Fibroblast of skin of left biceps (primary cell): ENCODE results near the gene SPTAN1.
"Not testable (repeated sequence)": the region's sequence is repeated elsewhere in the genome, so short reads cannot be mapped to it uniquely, and the experiment has no call there.

Source experiments
- DNase-seq, 2 experiments: peaks; one replicate each; pipeline ENCODE4 v3.0.0-alpha.2; 2013; ENCODE audit warnings: low read depth in 2 of 2

Gene SPTAN1

GRCh38 chr9:128552744-128553440, 505 bp downstream of the SPTAN1 start:
- DNase-seq, result no peak

- peak; percentile 32 to 42 for DNase-seq
Observed at GRCh38 chr9:128553728-128554127, 1.3 kb downstream of the SPTAN1 start.

DNA sequence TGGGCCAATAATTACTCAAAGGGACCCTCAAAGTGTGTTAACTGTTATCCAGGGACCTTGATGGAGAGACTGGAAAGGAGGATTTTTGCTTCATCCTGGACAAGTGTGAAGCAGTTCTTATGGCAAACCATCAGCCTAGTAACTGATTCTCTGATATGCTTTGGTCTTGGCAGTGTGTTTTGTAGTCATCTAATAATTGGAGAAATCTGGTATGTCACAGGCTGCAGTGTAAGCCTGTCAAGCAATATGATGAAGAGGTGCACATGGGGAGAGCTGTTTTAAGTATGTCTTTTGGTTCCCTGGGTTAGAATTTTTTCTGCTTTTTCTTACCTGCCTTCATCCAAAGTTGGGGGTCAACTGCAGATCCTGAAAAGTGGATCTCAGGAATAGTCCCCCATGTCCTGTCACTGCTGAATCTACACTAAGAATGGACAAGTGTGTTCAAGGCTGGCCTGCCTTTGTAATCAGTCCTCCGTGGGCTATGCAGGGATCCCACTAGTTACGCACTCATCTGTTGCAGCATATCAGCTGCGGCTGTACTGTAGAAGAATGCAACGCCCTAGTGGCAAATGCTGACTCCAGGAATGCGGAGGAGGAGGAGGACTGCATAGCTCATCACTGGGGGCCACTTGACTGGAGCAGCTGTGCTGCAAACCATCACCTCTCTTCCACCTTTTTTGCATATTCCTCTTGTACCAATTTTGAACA, 1.9 kb downstream of the SPTAN1 start:
- DNase-seq, result peak; percentile 66 to 67

GRCh38 chr9:128555180-128555721, 2.9 kb downstream of the SPTAN1 start:
- DNase-seq, result no peak

DNA sequence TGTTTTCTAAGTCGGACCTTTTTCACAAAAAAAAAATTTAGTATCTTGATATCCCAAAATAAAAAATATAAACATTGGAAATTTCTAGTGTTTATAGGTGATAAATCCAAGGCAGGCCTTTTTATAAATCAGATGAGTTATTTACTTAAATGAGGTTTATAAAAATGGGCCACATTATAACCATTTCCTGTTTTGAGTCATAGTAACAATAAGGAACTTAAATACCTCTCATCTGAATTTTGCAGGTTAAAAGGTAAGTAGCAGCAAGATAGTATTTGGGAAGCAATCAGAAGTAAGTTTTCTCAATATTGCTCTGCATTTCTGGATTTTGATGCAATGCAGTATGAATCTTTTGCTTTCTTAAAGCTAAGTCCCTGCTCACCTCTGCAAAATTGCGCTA, 3.9 kb downstream of the SPTAN1 start:
- no peak for DNase-seq

GRCh38 chr9:128556926-128557634, 4.7 kb downstream of the SPTAN1 start:
- no peak for DNase-seq

GRCh38 chr9:128558431-128559310, 6.3 kb downstream of the SPTAN1 start:
- peak; percentile 55 to 57 for DNase-seq

- no peak for DNase-seq
Observed at GRCh38 chr9:128565578-128565977, 13.2 kb downstream of the SPTAN1 start.

DNA sequence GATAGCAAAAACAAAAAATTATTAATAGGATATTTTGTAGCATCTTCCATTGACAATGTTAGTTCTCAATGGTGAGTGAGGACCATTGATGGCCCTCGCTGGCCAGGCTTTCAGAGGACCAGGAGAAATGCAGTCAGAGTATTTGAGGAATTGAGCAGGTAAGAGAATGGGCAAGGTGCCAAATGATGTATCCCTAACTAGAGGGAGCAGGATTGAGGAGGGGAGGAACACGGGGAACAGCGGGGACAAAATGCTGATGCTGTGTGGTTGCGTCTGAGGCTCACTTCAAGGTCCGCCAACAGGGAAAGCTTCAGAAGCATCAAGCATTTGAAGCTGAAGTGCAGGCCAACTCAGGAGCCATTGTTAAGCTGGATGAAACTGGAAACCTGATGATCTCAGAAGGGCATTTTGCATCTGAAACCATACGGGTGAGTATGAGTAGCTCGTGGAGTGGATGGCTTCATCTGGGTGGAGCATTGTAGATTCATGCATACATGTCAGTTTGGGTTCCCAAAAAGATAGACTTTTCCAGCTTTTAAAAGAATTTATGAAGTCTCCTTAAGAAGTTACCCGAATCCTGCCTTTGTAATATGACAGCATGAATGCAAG, 16.2 kb downstream of the SPTAN1 start:
- no peak for DNase-seq

GRCh38 chr9:128575469-128575868, 23.1 kb downstream of the SPTAN1 start:
- DNase-seq, result no peak

DNA sequence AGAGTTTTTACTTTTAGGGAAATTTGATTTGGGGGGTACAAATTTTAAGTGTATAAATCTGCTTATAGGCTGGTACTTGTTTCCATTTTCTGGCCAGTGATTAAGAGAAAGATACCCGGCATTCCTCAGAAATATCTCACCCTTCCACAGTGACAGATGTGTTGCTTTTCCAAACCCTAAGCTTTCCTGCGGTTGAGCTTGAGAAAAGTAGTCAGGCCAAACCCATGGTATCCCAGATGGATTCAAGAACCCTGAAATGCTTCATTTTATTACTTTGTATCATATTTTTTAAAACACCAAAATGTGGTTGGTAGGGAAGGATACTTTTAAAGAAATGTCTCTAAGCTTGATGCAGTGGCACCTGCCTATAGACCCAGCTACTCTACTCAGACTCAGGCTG, 23.5 kb downstream of the SPTAN1 start:
- no peak for DNase-seq

- no peak for DNase-seq
Observed at GRCh38 chr9:128577206-128577605, 24.8 kb downstream of the SPTAN1 start.

DNA sequence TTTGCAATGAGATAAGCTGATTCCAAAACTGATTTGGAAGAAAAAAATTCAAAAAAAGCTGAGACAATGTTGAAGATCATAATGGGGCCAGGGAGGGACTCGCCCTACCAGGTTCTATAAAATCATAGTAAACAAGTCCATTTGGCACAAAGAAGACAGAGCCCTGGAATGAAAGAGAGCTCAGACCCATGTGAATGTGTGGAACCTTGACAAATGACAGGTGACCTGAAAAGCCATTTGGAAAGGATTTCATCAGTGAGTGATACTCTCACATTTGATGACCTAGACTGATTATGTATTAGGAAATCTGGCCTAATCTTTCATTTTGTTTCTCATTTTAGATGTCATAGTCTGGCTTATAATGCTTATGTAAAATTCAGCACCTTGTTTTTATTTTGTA, 26.8 kb downstream of the SPTAN1 start:
- DNase-seq, result no peak

GRCh38 chr9:128580731-128581130, 28.3 kb downstream of the SPTAN1 start:
- DNase-seq, result no peak

DNA sequence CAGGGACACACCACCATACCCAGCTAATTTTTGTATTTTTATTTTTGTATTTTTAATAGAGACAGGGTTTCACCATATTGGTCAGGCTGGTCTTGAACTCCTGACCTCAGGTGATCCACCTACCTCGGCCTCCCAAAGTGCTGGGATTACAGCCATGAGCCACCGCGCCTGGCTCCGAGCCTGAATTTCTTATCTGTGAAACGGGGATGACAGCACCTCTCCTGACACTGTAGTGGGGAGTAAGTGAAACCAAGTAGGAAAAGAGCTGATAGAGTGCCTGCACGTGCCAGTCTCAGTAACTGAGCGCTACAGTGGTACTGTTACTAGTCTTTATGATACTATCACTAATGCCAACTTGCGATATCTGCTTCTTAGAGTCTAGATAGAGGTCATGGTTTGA, 32.8 kb downstream of the SPTAN1 start:
- DNase-seq, result not testable (repeated sequence)

DNA sequence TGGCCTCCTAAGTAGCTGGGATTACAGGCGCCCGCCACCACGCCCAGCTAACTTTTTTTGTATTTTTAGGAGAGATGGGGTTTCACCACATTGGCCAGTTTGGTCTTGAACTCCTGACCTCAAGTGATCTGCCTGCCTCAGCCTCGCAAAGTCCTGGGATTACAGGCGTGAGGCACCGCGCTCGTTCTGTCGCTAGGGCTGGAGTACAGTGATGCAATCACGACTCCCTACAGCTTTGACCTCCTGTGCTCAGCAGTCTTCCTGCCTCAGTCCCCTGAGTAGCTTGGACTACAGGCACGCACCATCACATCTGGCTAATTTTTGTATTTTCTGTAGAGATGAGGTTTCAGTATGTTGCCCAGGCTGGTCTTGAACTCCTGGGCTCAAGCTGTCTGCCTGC, 34.5 kb downstream of the SPTAN1 start:
- DNase-seq, result not testable (repeated sequence)

- no peak for DNase-seq
Observed at GRCh38 chr9:128587453-128587852, 35.1 kb downstream of the SPTAN1 start.

GRCh38 chr9:128588581-128589233, 36.3 kb downstream of the SPTAN1 start:
- DNase-seq, result no peak

DNA sequence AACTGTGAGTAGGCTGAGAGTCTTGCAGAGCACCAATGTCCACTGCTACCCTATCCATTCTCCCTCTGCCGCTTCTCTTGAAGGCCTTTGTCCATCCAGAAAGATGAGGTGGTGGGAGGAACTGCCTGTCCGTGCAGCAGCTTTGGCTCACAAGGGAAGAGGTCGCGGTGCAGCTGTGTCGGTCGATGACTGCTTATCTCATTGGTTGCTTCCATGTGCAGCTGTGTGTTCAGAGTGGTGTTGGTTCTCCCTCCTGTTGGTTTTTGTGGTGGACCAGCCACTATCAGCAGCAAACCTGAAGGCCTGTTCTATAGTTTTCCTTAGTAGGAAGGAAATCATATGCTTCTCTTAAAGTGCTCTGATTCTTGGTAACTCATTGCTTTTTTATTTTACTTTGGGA, 40.7 kb downstream of the SPTAN1 start:
- no peak for DNase-seq

GRCh38 chr9:128593856-128594255, 41.5 kb downstream of the SPTAN1 start:
- DNase-seq, result no peak

- no peak for DNase-seq
Observed at GRCh38 chr9:128595471-128595870, 43.1 kb downstream of the SPTAN1 start.
